GM18951 (cell line): ENCODE measurements around the gene NUDT4.
A peak's percentile ranks its signal among the peaks of the same experiment; 100 is the strongest.
"Not testable (repeated sequence)": the region's sequence is repeated elsewhere in the genome, so short reads cannot be mapped to it uniquely, and the experiment has no call there.

Experiments
- POLR2A ChIP-seq: IDR thresholded peaks from 4 replicates; pipeline ENCODE4 v1.6.1; 2011; ENCODE audit warnings: mild to moderate bottlenecking; ENCODE audit not compliant: insufficient read length, insufficient read depth; ENCODE audit errors: extremely low read depth
- in situ Hi-C: fragments of 300-500 bp; cut with MboI; formaldehyde crosslinking; loops from one replicate; pipeline ENCODE4 v1.12.0; 2022; ENCODE audit warnings: low sequenced_read_pairs, mixed read lengths, inconsistent platforms; ENCODE audit not compliant: unreplicated experiment

NUDT4 gene

GRCh38 chr12:93378196-93378997 lies 672 bp downstream of the NUDT4 start:
- in situ Hi-C loops: not testable (repeated sequence)

GRCh38 chr12:93378998-93379325 lies 1.2 kb downstream of the NUDT4 start:
- in situ Hi-C loops: no loop called here
- no peak for TF ChIP-seq POLR2A

More at GRCh38 chr12:93378196-93378997, 672 bp downstream of the NUDT4 start:
- peak; percentile 60 for TF ChIP-seq POLR2A

GRCh38 chr12:93379326-93379980 lies 1.7 kb downstream of the NUDT4 start:
- no peak for TF ChIP-seq POLR2A
- in situ Hi-C loops: no loop called here

- in situ Hi-C loops: no loop called here
- TF ChIP-seq POLR2A: no peak
Measured at GRCh38 chr12:93379981-93380361, 2.2 kb downstream of the NUDT4 start.

GRCh38 chr12:93380480-93381121 lies 2.9 kb downstream of the NUDT4 start:
- no peak for TF ChIP-seq POLR2A
- in situ Hi-C loops: no loop called here

GRCh38 chr12:93381161-93381975 lies 3.6 kb downstream of the NUDT4 start:
- no peak for TF ChIP-seq POLR2A
- in situ Hi-C loops: no loop called here

- in situ Hi-C loops: not testable (repeated sequence)
Measured at GRCh38 chr12:93381976-93382437, 4.3 kb downstream of the NUDT4 start.

GRCh38 chr12:93387780-93388179 lies 10.1 kb downstream of the NUDT4 start:
- TF ChIP-seq POLR2A: no peak
- in situ Hi-C loops: no loop called here

GRCh38 chr12:93390031-93390430 lies 12.3 kb downstream of the NUDT4 start:
- in situ Hi-C loops: no loop called here
- TF ChIP-seq POLR2A: no peak

GRCh38 chr12:93390549-93391297 lies 13.0 kb downstream of the NUDT4 start:
- in situ Hi-C loops: no loop called here
- TF ChIP-seq POLR2A: no peak

GRCh38 chr12:93393425-93393824 lies 15.7 kb downstream of the NUDT4 start:
- no peak for TF ChIP-seq POLR2A
- in situ Hi-C loops: no loop called here

- in situ Hi-C loops: no loop called here
- TF ChIP-seq POLR2A: no peak
Measured at GRCh38 chr12:93397412-93397811, 19.7 kb downstream of the NUDT4 start.

- in situ Hi-C loops: not testable (repeated sequence)
Measured at GRCh38 chr12:93399183-93399863, 21.6 kb downstream of the NUDT4 start.
